ENCODE measurements around the gene ADGRV1.

The ADGRV1 gene

DNA sequence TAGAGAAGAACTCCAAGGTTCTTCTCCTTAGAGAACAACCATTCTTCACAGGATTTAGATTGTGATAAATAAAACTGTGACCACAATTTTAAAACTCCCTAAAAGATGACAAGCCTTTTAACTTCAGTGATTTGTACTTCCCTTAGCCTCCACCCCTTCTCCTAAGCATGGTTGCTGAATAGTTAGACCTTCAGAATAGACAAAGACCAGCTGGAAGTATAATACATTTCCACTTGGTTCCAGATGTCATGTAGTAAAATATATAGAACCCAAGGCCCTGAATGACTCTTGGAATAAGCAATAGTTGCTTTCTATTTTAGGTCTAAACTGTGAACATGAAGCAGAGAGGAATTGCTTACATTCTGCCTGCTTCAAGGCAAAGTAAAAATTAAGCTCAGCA, 615.8 kb downstream of the ADGRV1 start:
- no peak for DNase-seq (ENCODE audit: low read depth, low spot score)
- no peak overlapping the region for H3K4me3 ChIP-seq (ENCODE audit: low read length)

GRCh38 chr5:91175708-91176107, 617.1 kb downstream of the ADGRV1 start:
- no peak overlapping the region for H3K4me3 ChIP-seq (ENCODE audit: low read length)
- no peak for DNase-seq (ENCODE audit: low read depth, low spot score)

DNA sequence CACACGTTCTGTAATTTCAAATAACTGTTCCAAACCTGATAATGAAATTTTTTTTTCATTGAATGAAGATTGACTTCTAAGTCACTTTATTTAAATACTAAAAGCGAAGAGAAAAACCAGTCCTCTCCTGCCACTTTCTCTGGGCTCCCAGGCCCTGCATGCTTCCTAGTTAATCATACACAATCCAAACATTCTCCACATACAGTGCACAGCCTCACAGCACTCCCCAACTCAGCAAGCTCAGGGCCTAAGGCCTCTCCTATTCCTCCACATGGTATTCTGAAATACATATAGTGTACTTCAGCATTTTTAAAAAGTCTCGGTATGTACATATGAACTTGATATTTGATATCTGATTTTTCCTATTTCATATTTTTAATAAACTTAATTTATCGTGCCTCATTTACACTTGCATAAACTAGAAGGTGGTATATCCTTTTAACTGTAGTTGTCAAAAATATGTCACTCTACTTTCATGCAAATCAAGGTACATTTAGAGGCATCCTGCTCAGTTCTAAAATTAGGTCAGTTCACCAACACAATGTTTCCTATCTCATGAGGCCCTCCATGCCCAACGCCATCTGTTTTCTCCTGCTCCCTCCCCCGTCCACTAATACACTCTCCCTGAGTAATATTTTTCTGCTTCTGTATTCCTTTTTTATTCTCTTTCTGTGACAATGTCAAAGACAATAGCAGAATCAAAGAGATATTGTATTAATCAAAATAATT, 617.9 kb downstream of the ADGRV1 start:
- DNase-seq (ENCODE audit: low read depth, low spot score), result no peak
- no peak overlapping the region for H3K4me3 ChIP-seq (ENCODE audit: low read length)

- DNase-seq (ENCODE audit: low read depth, low spot score), result no peak
- H3K4me3 ChIP-seq (ENCODE audit: low read length), result no peak overlapping the region
Observed at GRCh38 chr5:91177085-91177484, 618.5 kb downstream of the ADGRV1 start.

DNA sequence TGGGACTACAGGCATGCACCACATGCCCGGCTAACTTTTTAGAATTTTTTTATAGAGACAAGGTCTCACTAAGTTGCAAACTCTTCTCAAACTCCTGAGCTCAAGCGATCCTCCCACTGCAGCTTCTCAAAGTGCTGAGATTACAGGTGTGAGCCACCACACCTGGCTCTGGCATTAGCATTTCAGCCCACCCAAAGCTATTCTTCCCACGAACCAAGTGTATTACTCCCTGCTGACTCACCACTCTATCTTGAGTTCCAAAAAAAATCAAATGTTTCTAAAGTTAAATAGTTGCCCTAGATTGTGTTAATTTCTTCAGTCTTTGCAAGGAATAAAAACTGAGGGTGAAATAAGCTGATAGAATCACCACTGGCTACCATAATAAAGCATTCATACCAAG, 619.0 kb downstream of the ADGRV1 start:
- H3K4me3 ChIP-seq (ENCODE audit: low read length), result no peak overlapping the region

GRCh38 chr5:91178461-91178860, 619.9 kb downstream of the ADGRV1 start:
- DNase-seq (ENCODE audit: low read depth, low spot score), result no peak
- no peak overlapping the region for H3K4me3 ChIP-seq (ENCODE audit: low read length)

More for the DNA sequence above, 619.0 kb downstream of the ADGRV1 start:
- DNase-seq (ENCODE audit: low read depth, low spot score), result no peak

- no peak for DNase-seq (ENCODE audit: low read depth, low spot score)
Observed at GRCh38 chr5:91179018-91179417, 620.4 kb downstream of the ADGRV1 start.

GRCh38 chr5:91180506-91180905, 621.9 kb downstream of the ADGRV1 start:
- DNase-seq (ENCODE audit: low read depth, low spot score), result no peak
- no peak overlapping the region for H3K4me3 ChIP-seq (ENCODE audit: low read length)

More at GRCh38 chr5:91179018-91179417, 620.4 kb downstream of the ADGRV1 start:
- no peak overlapping the region for H3K4me3 ChIP-seq (ENCODE audit: low read length)

- H3K4me3 ChIP-seq (ENCODE audit: low read length), result no peak overlapping the region
- no peak for DNase-seq (ENCODE audit: low read depth, low spot score)
Observed at GRCh38 chr5:91182763-91183162, 624.2 kb downstream of the ADGRV1 start.

GRCh38 chr5:91183743-91184142, 625.1 kb downstream of the ADGRV1 start:
- no peak overlapping the region for H3K4me3 ChIP-seq (ENCODE audit: low read length)
- no peak for DNase-seq (ENCODE audit: low read depth, low spot score)

- DNase-seq (ENCODE audit: low read depth, low spot score), result no peak
- H3K4me3 ChIP-seq (ENCODE audit: low read length), result no peak overlapping the region
Observed at GRCh38 chr5:91186101-91186500, 627.5 kb downstream of the ADGRV1 start.

DNA sequence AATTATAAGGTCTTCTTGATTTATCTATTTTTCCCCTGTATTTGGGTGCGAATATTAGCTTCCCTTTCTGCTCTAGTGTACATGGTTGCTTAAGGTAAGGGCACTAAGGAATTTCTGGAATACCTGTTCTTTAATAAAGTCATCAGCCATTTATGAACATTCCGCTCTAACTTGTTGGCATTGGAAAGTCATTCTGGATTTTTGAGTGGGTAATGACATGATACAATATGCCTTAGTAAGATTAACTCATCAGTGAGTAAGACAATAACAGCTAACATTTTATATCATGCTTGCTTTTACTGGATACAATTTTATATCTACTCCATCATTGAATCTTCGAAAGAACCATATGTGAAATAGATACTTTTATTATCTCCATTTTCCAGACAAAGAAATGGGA, 628.4 kb downstream of the ADGRV1 start:
- no peak overlapping the region for H3K4me3 ChIP-seq (ENCODE audit: low read length)
- DNase-seq (ENCODE audit: low read depth, low spot score), result no peak

DNA sequence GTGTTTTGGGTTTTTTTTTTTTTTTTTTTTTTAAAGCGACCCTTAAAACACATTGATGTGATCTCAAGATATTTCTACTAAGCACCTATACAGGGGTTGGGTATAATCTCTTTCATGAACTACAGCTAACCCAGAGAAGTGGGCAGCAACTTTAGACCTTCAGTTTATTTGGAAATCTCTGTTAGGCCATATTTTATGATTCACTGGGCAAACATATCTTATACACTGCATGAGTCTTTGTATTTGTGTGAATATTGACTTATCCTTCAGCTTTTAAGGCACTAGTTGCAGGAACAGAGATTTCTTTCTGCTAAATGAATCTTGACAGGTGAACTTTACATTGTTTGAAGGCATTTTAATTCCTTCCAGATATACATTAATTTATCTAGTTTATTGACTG, 630.2 kb downstream of the ADGRV1 start:
- DNase-seq (ENCODE audit: low read depth, low spot score), result no peak
- H3K4me3 ChIP-seq (ENCODE audit: low read length), result no peak overlapping the region

- no peak for DNase-seq (ENCODE audit: low read depth, low spot score)
- no peak overlapping the region for H3K4me3 ChIP-seq (ENCODE audit: low read length)
Observed at GRCh38 chr5:91189480-91190313, 631.1 kb downstream of the ADGRV1 start.

- no peak overlapping the region for H3K4me3 ChIP-seq (ENCODE audit: low read length)
- DNase-seq (ENCODE audit: low read depth, low spot score), result no peak
Observed at GRCh38 chr5:91190314-91190690, 631.7 kb downstream of the ADGRV1 start.

DNA sequence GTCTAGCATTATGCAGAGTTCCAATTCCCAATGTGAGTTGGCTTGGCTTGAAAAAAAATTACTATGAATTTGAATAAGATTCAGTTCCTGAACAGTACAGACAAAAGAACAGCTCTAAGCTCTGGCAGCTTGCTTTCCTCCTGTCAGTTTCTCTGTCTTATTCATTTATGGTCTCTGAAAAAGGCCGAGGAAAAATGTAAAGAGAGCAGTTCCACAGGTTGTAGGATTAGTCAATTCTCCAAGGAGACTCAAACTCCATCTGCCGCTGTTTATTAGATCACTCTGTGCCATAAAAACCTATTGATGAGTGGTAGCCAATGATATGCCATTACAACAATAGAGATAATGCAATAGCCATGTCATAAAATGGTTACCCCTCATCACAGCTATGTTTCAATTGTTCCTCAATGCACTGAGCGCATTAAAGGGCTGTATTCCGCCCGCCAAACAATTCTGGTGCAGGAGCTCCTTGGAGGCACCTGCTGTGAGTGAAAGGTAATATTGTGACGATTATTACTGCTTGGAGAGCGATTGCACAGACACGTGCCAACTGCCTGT, 636.3 kb downstream of the ADGRV1 start:
- DNase-seq (ENCODE audit: low read depth, low spot score), result no peak
- H3K4me3 ChIP-seq (ENCODE audit: low read length), result no peak overlapping the region

GRCh38 chr5:91200692-91201091, 642.1 kb downstream of the ADGRV1 start:
- DNase-seq (ENCODE audit: low read depth, low spot score), result no peak
- no peak overlapping the region for H3K4me3 ChIP-seq (ENCODE audit: low read length)

- DNase-seq (ENCODE audit: low read depth, low spot score), result no peak
- no peak overlapping the region for H3K4me3 ChIP-seq (ENCODE audit: low read length)
Observed at GRCh38 chr5:91206103-91206502, 647.5 kb downstream of the ADGRV1 start.

DNA sequence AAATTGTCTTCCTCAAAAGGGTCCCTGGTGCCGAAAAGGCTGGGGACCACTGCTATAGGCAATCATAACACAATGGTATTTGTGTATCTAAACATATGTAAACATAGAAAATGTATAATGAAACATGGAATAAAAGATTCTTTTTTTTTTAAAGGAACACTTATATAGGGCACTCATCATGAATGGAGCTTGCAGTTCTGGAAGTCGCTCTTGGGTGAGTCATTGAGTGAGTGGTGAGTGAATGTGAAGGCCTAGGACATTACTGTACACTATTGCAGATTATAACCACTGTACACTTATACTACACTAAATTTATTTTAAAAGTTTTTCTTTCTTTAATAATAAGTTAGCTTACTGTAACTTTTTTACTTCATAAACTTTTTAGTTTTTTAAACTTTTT, 648.1 kb downstream of the ADGRV1 start:
- DNase-seq (ENCODE audit: low read depth, low spot score), result no peak
- H3K4me3 ChIP-seq (ENCODE audit: low read length), result no peak overlapping the region

- no peak for DNase-seq (ENCODE audit: low read depth, low spot score)
- no peak overlapping the region for H3K4me3 ChIP-seq (ENCODE audit: low read length)
Observed at GRCh38 chr5:91207248-91207647, 648.7 kb downstream of the ADGRV1 start.

Measured in Jurkat, Clone E6-1 (cell line).